Measurements from ENCODE around the gene TFCP2L1.

TFCP2L1 gene

GRCh38 chr2:121178730-121179129 is 106.3 kb downstream of the TFCP2L1 start:
- no peak overlapping the region for H3K4me3 ChIP-seq (ENCODE audit: low read depth, low read length)
- no peak for DNase-seq
- H3K9me3 ChIP-seq (ENCODE audit: severe bottlenecking), result no peaks in the 10 kb centered on the region
- no peaks in the 10 kb centered on the region for H3K27me3 ChIP-seq (ENCODE audit: insufficient read depth, low read depth, severe bottlenecking)
- no peak overlapping the region for H3K27ac ChIP-seq
- no peak for TF ChIP-seq CTCF (IDR thresholded peaks at IDR 0.05; ENCODE audit: low read depth, low read length)
- H3K36me3 ChIP-seq, result no peaks in the 10 kb centered on the region

- Histone ChIP-seq H3K36me3 (no peaks in the 10 kb centered on the region), H3K4me3 (ENCODE audit: low read depth, low read length) (no peak overlapping the region), H3K27me3 (ENCODE audit: insufficient read depth, low read depth, severe bottlenecking) (no peaks in the 10 kb centered on the region), H3K27ac (no peak overlapping the region), H3K9me3 (ENCODE audit: severe bottlenecking) (no peaks in the 10 kb centered on the region)
- no peak for TF ChIP-seq CTCF (IDR thresholded peaks at IDR 0.05; ENCODE audit: low read depth, low read length)
- no peak for DNase-seq
These were observed 107.1 kb downstream of the TFCP2L1 start for GRCh38 chr2:121177896-121178295.

GRCh38 chr2:121175326-121175725 is 109.7 kb downstream of the TFCP2L1 start:
- Histone ChIP-seq H3K9me3 (ENCODE audit: severe bottlenecking) (peaks cover 5% of the 10 kb centered on the region), H3K36me3 (no peaks in the 10 kb centered on the region), H3K4me3 (ENCODE audit: low read depth, low read length) (no peak overlapping the region), H3K27ac (no peak overlapping the region), H3K27me3 (ENCODE audit: insufficient read depth, low read depth, severe bottlenecking) (no peaks in the 10 kb centered on the region)
- DNase-seq, result no peak
- no peak for TF ChIP-seq CTCF (IDR thresholded peaks at IDR 0.05; ENCODE audit: low read depth, low read length)

GRCh38 chr2:121173806-121174205 is 111.2 kb downstream of the TFCP2L1 start:
- TF ChIP-seq CTCF (IDR thresholded peaks at IDR 0.05; ENCODE audit: low read depth, low read length), result no peak
- Histone ChIP-seq H3K9me3 (ENCODE audit: severe bottlenecking) (peaks cover 5% of the 10 kb centered on the region), H3K36me3 (no peaks in the 10 kb centered on the region), H3K27ac (no peak overlapping the region), H3K4me3 (ENCODE audit: low read depth, low read length) (no peak overlapping the region), H3K27me3 (ENCODE audit: insufficient read depth, low read depth, severe bottlenecking) (no peaks in the 10 kb centered on the region)
- DNase-seq, result no peak

- Histone ChIP-seq H3K36me3 (no peaks in the 10 kb centered on the region), H3K27me3 (ENCODE audit: insufficient read depth, low read depth, severe bottlenecking) (no peaks in the 10 kb centered on the region), H3K4me3 (ENCODE audit: low read depth, low read length) (no peak overlapping the region), H3K9me3 (ENCODE audit: severe bottlenecking) (peaks cover 5% of the 10 kb centered on the region), H3K27ac (no peak overlapping the region)
- DNase-seq, result no peak
- TF ChIP-seq CTCF (IDR thresholded peaks at IDR 0.05; ENCODE audit: low read depth, low read length), result no peak
These were observed 111.9 kb downstream of the TFCP2L1 start for GRCh38 chr2:121173112-121173511.

GRCh38 chr2:121172456-121172855 is 112.5 kb downstream of the TFCP2L1 start:
- Histone ChIP-seq H3K27ac (no peak overlapping the region), H3K36me3 (no peaks in the 10 kb centered on the region), H3K9me3 (ENCODE audit: severe bottlenecking) (peaks cover 5% of the 10 kb centered on the region), H3K4me3 (ENCODE audit: low read depth, low read length) (no peak overlapping the region), H3K27me3 (ENCODE audit: insufficient read depth, low read depth, severe bottlenecking) (no peaks in the 10 kb centered on the region)
- no peak for TF ChIP-seq CTCF (IDR thresholded peaks at IDR 0.05; ENCODE audit: low read depth, low read length)
- DNase-seq, result no peak
